B cell (primary cell): ENCODE data around the gene SGF29. TPM values are rescaled to one million over a fixed set of nuclear protein-coding genes. Genes with fewer than 3 reads are reported as not detected.

Experiments used
- ATAC-seq: fragments of 200-7000 bp; cut with Tn5 transposase; one replicate; pipeline ENCODE4 v1.10.0; 2021; ENCODE audit warnings: low read depth, mild to moderate bottlenecking, moderate number of reproducible peaks, moderate library complexity
- CTCF ChIA-PET: fragments of 350-600 bp; sonication (Branson Sonifier 250); formaldehyde crosslinking; loops from one replicate; lab custom pipeline; 2021; ENCODE audit warnings: antibody characterized with exemption, inconsistent platforms; lab: Charles Lee
- POLR2A ChIA-PET: fragments of 350-600 bp; sonication (Branson Sonifier 250); formaldehyde crosslinking; loops from one replicate; lab custom pipeline; 2021; ENCODE audit warnings: antibody characterized with exemption; lab: Charles Lee
- DNase-seq: peaks from one replicate; pipeline ENCODE4 v3.0.0; 2013
- H2AFZ ChIP-seq: 2 replicates; pipeline ENCODE4 v1.6.1; 2012; ENCODE audit warnings: mild to moderate bottlenecking, low read depth, low read length; ENCODE audit not compliant: insufficient read depth, poor library complexity, severe bottlenecking
- H3K27ac ChIP-seq, 2 donors: 1 replicate in 1 of 2; 2 replicates in 1 of 2; pipeline ENCODE4 v1.5.1; 2012 to 2013; ENCODE audit warnings: low read length in 2 of 2, mild to moderate bottlenecking in 2 of 2, moderate library complexity in 1 of 2
- H3K27me3 ChIP-seq, 4 experiments: fragments of 200-600 bp in 1 of 4; sonication (generic) in 1 of 4; replicated peaks in 1 of 4; 1 replicate in 2 of 4; 2 replicates in 2 of 4; pipeline versions ENCODE4 v1.6.1 to v1.7.0; 2013 to 2016; ENCODE audit warnings: low read length in 3 of 4, mild to moderate bottlenecking in 2 of 4, mixed read lengths in 1 of 4, moderate library complexity in 1 of 4; ENCODE audit not compliant: insufficient read depth in 4 of 4, control insufficient read depth in 3 of 4; ENCODE audit errors: control extremely low read depth in 1 of 4
- H3K36me3 ChIP-seq, 2 experiments: replicated peaks in 1 of 2; 1 replicate in 1 of 2; 2 replicates in 1 of 2; pipeline versions ENCODE4 v1.6.1 to v1.7.1; 2013; ENCODE audit warnings: low read length in 1 of 2; ENCODE audit not compliant: insufficient read depth in 2 of 2, control insufficient read depth in 1 of 2; ENCODE audit errors: control extremely low read depth in 1 of 2, extremely low read depth in 1 of 2
- H3K4me1 ChIP-seq, 2 donors: fragments of 200-600 bp in 1 of 2; sonication (generic) in 1 of 2; 1 replicate in 1 of 2; 2 replicates in 1 of 2; pipeline versions ENCODE4 v1.5.1 to v1.6.1; 2013 to 2017; ENCODE audit warnings: low read length in 2 of 2; ENCODE audit not compliant: control insufficient read depth in 2 of 2, insufficient read depth in 2 of 2
- H3K4me2 ChIP-seq: replicated peaks from 2 replicates; pipeline ENCODE3; 2012; ENCODE audit warnings: mild to moderate bottlenecking, low read depth, low read length; ENCODE audit not compliant: poor library complexity, severe bottlenecking
- H3K4me3 ChIP-seq, 5 experiments: fragments of 200-600 bp in 1 of 5; sonication (generic) in 1 of 5; 1 replicate in 3 of 5; 2 replicates in 2 of 5; pipeline versions ENCODE4 v1.5.1 to v1.7.0; 2011 to 2016; ENCODE audit warnings: low read length in 4 of 5, mild to moderate bottlenecking in 4 of 5, low read depth in 2 of 5, control low read depth in 1 of 5, moderate library complexity in 1 of 5; ENCODE audit not compliant: insufficient read depth in 1 of 5; ENCODE audit errors: control extremely low read depth in 1 of 5, extremely low read depth in 1 of 5
- H3K79me2 ChIP-seq: fragments of 200-600 bp; sonication (generic); one replicate; pipeline ENCODE4 v1.6.0; 2016; ENCODE audit warnings: low read length; ENCODE audit not compliant: control insufficient read depth, insufficient read depth
- H3K9ac ChIP-seq: fragments of 200-600 bp; sonication (generic); 2 replicates; pipeline ENCODE4 v1.6.1; 2017; ENCODE audit warnings: mild to moderate bottlenecking, low read length, moderate library complexity
- H3K9me3 ChIP-seq, 3 donors: one replicate each; pipeline versions ENCODE4 v1.6.1 to v1.7.1; 2013; ENCODE audit warnings: low read length in 2 of 3; ENCODE audit not compliant: control insufficient read depth in 2 of 3, insufficient read depth in 1 of 3; ENCODE audit errors: control extremely low read depth in 1 of 3
- H4K20me1 ChIP-seq: 2 replicates; pipeline ENCODE4 v1.6.0; 2012; ENCODE audit warnings: mild to moderate bottlenecking, low read length; ENCODE audit not compliant: insufficient read depth, control insufficient read depth, poor library complexity, severe bottlenecking
- H3K27ac Mint-ChIP-seq: one replicate; pipeline ENCODE4 v1.8.0; 2021; ENCODE audit warnings: mixed read lengths
- H3K27me3 Mint-ChIP-seq: one replicate; pipeline ENCODE4 v1.8.0; 2021; ENCODE audit warnings: mixed read lengths
- H3K4me1 Mint-ChIP-seq: one replicate; pipeline ENCODE4 v1.8.0; 2021; ENCODE audit warnings: mixed read lengths
- H3K4me3 Mint-ChIP-seq: one replicate; pipeline ENCODE4 v1.8.0; 2021; ENCODE audit warnings: mixed read lengths
- H3K9me3 Mint-ChIP-seq: one replicate; pipeline ENCODE4 v1.8.0; 2022; ENCODE audit warnings: mixed read lengths; ENCODE audit not compliant: insufficient read depth
- EZH2 ChIP-seq: IDR thresholded peaks from 2 replicates; pipeline ENCODE4 v1.6.1; 2012; ENCODE audit warnings: borderline replicate concordance, low read depth, mild to moderate bottlenecking, moderate library complexity, low read length; ENCODE audit not compliant: insufficient read depth, poor library complexity, severe bottlenecking
- WGBS: methylation state at CpG from one replicate; pipeline ENCODE4 v1.1.5; 2013; ENCODE audit warnings: missing lambda C conversion rate; ENCODE audit not compliant: insufficient coverage; 5-methylcytosine and 5-hydroxymethylcytosine counted together
- intact Hi-C: fragments of 100-400 bp; cut with micrococcal nuclease; formaldehyde crosslinking; loops from one replicate; pipeline ENCODE4 v1.10.0; 2022
- polyA plus RNA-seq: library from polyadenylated mRNA; depleted of rRNA; stranded (reverse); fragments of >200 nt; gene quantifications from 2 replicates; pipeline ENCODE4 v1.2.3, GENCODE V29; 2012
- total RNA-seq, 2 donors: library from RNA; stranded (reverse); fragments of 120-200 nt in 1 of 2; gene quantifications; 1 replicate in 1 of 2; 2 replicates in 1 of 2; pipeline versions ENCODE4 v1.2.3 to v1.2.4, GENCODE V29; 2013 to 2022
- TF ChIP-seq, protein P1 (sequence below): fragments of 200-600 bp; IDR thresholded peaks from one replicate; pipeline ENCODE4 v1.8.0; 2022; ENCODE audit warnings: antibody characterized with exemption, mild to moderate bottlenecking

The SGF29 gene
- total and polyA plus RNA-seq, 2 donors (not counting 1 experiment from before 2014, with no cell fraction given) = 24.0 to 52.9 TPM

DNA sequence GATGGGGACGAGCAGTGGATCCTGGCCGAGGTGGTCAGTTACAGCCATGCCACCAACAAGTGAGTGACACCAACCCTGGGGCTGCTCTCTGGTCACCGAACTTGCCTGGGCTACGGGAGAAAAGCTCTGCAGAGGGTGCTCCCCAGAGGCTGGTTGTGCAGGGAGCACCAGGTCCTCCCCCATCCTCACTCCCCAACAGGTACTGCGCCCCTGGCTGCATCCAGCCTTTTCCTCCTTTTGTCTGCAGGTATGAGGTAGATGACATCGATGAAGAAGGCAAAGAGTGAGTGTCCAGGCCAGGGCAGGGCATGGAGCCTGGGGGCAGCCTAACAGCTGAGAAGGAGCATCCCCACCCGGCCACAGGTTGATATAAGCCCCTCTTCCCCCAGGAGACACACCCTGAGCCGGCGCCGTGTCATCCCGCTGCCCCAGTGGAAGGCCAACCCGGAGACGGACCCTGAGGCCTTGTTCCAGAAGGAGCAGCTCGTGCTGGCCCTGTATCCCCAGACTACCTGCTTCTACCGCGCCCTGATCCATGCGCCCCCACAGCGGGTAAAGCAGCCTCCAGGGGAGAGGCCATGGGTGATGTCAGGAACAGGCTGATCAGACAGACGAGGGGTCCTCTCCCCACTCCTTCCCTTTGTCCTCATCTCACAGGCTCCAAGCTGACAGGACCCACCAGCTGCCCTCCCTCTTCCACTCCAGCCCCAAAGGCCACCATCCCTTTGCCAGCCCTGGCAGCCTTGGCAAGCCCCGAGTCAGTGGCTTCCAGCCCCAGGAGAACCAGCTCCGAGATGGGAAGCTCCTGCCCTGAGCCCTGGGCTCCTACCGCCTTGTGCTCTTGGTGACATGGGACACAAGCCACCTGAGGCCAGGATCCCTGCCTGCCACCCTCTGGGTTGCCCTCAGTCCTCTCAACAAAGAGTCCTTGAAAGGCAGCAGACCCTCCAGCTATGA lies 36.9 kb downstream of the SGF29 start:
- no peak overlapping the region for H3K27ac Mint-ChIP-seq
- ChIA-PET POLR2A (no interaction called here), CTCF (no interaction called here)
- intact Hi-C loops = no loop called here
- no peak for TF ChIP-seq EZH2
- TF ChIP-seq, protein P1, sequence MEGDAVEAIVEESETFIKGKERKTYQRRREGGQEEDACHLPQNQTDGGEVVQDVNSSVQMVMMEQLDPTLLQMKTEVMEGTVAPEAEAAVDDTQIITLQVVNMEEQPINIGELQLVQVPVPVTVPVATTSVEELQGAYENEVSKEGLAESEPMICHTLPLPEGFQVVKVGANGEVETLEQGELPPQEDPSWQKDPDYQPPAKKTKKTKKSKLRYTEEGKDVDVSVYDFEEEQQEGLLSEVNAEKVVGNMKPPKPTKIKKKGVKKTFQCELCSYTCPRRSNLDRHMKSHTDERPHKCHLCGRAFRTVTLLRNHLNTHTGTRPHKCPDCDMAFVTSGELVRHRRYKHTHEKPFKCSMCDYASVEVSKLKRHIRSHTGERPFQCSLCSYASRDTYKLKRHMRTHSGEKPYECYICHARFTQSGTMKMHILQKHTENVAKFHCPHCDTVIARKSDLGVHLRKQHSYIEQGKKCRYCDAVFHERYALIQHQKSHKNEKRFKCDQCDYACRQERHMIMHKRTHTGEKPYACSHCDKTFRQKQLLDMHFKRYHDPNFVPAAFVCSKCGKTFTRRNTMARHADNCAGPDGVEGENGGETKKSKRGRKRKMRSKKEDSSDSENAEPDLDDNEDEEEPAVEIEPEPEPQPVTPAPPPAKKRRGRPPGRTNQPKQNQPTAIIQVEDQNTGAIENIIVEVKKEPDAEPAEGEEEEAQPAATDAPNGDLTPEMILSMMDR = no peak
- H3K4me3 Mint-ChIP-seq = no peak overlapping the region
- H3K9me3 ChIP-seq = no peaks in the 10 kb centered on the region
- H3K4me1 Mint-ChIP-seq = no peaks in the 10 kb centered on the region
- H3K27ac ChIP-seq = no peak overlapping the region
- H3K4me2 ChIP-seq = no peak overlapping the region
- H2AFZ ChIP-seq = no peak overlapping the region
- ATAC-seq (no peak), DNase-seq (no peak)
- WGBS = 93% methylated on average over 19 of the region's 22 CpGs
- no peaks in the 10 kb centered on the region for H4K20me1 ChIP-seq
- H3K4me3 ChIP-seq = no peak overlapping the region
- no peaks in the 10 kb centered on the region for H3K79me2 ChIP-seq
- H3K9me3 Mint-ChIP-seq = no peaks in the 10 kb centered on the region
- no peaks in the 10 kb centered on the region for H3K27me3 ChIP-seq
- H3K27me3 Mint-ChIP-seq = no peaks in the 10 kb centered on the region
- H3K36me3 ChIP-seq = peaks cover 3 to 37% of the 10 kb centered on the region in 2 experiments
- H3K4me1 ChIP-seq = no peaks in the 10 kb centered on the region
- H3K9ac ChIP-seq = no peak overlapping the region

DNA sequence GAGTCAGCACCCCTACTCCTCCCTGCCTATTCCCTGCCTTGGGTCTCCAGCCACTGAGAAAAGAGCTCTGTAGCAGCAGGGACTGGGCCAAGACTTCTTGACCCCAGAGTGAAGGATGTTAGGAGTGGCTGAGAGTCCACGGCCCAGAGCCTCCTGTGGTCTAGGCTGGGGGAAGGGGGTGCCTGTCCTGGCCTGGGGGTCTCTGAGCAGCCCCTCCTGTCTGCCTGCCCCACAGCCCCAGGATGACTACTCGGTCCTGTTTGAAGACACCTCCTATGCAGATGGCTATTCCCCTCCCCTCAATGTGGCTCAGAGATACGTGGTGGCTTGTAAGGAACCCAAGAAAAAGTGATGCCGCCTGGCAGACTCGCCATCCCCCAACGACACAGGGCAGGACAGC lies 37.6 kb downstream of the SGF29 start:
- 93% methylated on average over 6 of the region's 6 CpGs for WGBS
- Histone ChIP-seq H3K4me2 (no peak overlapping the region), H3K4me1 (no peaks in the 10 kb centered on the region), H3K36me3 (peaks cover 3 to 32% of the 10 kb centered on the region in 2 experiments), H3K79me2 (no peaks in the 10 kb centered on the region), H3K9ac (no peak overlapping the region), H2AFZ (no peak overlapping the region), H3K27ac (no peak overlapping the region), H3K4me3 (no peak overlapping the region), H4K20me1 (no peaks in the 10 kb centered on the region), H3K9me3 (no peaks in the 10 kb centered on the region), H3K27me3 (no peaks in the 10 kb centered on the region)
- DNase-seq = no peak
- ChIA-PET POLR2A (no interaction called here), CTCF (no interaction called here)
- intact Hi-C loops = no loop called here
- no peaks in the 10 kb centered on the region for H3K27me3 Mint-ChIP-seq
- no peak for ATAC-seq
- no peaks in the 10 kb centered on the region for H3K4me1 Mint-ChIP-seq
- no peak overlapping the region for H3K4me3 Mint-ChIP-seq
- TF ChIP-seq EZH2 = no peak
- TF ChIP-seq, protein P1 = no peak
- no peak overlapping the region for H3K27ac Mint-ChIP-seq
- H3K9me3 Mint-ChIP-seq = no peaks in the 10 kb centered on the region
